ENCODE results near the gene EIF6.

GRCh38 chr20:35302421-35303335 lies 18.1 kb upstream of the EIF6 start:
- no peak for TF ChIP-seq CTCF (IDR thresholded peaks at IDR 0.05)
- no peak for TF ChIP-seq POLR2A (IDR thresholded peaks at IDR 0.05)

All from body of pancreas (tissue), 4 donors.